ENCODE data around the gene TMEM92.
"Not testable (repeated sequence)": the region's sequence is repeated elsewhere in the genome, so short reads cannot be mapped to it uniquely, and the experiment has no call there.

TMEM92 gene

GRCh38 chr17:50299776-50300175, 25.5 kb downstream of the TMEM92 start:
- no peak overlapping the region for H3K27ac ChIP-seq (ENCODE audit: insufficient read depth, low read length, poor library complexity, severe bottlenecking)
- no peaks in the 10 kb centered on the region for H3K27me3 ChIP-seq (replicated peaks; ENCODE audit: control insufficient read depth, insufficient read depth, low read length, poor library complexity, severe bottlenecking)
- H3K36me3 ChIP-seq (ENCODE audit: control insufficient read depth, insufficient read depth, low read length), result no peaks in the 10 kb centered on the region
- no peaks in the 10 kb centered on the region for H3K4me1 ChIP-seq (ENCODE audit: control insufficient read depth, insufficient read depth, low read length, poor library complexity, severe bottlenecking)
- H3K4me3 ChIP-seq (ENCODE audit: insufficient read depth, low read depth, low read length, poor library complexity, severe bottlenecking), result no peak overlapping the region
- H3K9me3 ChIP-seq (ENCODE audit: control insufficient read depth, low read length), result no peaks in the 10 kb centered on the region
- DNase-seq, result no peak

GRCh38 chr17:50300824-50301223, 26.6 kb downstream of the TMEM92 start:
- not testable (repeated sequence) for H3K4me1 ChIP-seq (ENCODE audit: control insufficient read depth, insufficient read depth, low read length, poor library complexity, severe bottlenecking); H3K9me3 ChIP-seq (ENCODE audit: control insufficient read depth, low read length); H3K36me3 ChIP-seq (ENCODE audit: control insufficient read depth, insufficient read depth, low read length); DNase-seq; H3K27ac ChIP-seq (ENCODE audit: insufficient read depth, low read length, poor library complexity, severe bottlenecking); H3K4me3 ChIP-seq (ENCODE audit: insufficient read depth, low read depth, low read length, poor library complexity, severe bottlenecking); H3K27me3 ChIP-seq (replicated peaks; ENCODE audit: control insufficient read depth, insufficient read depth, low read length, poor library complexity, severe bottlenecking)

- Histone ChIP-seq H3K4me1 (ENCODE audit: control insufficient read depth, insufficient read depth, low read length, poor library complexity, severe bottlenecking) (no peaks in the 10 kb centered on the region), H3K36me3 (ENCODE audit: control insufficient read depth, insufficient read depth, low read length) (no peaks in the 10 kb centered on the region), H3K27ac (ENCODE audit: insufficient read depth, low read length, poor library complexity, severe bottlenecking) (no peak overlapping the region), H3K4me3 (ENCODE audit: insufficient read depth, low read depth, low read length, poor library complexity, severe bottlenecking) (no peak overlapping the region), H3K27me3 (replicated peaks; ENCODE audit: control insufficient read depth, insufficient read depth, low read length, poor library complexity, severe bottlenecking) (no peaks in the 10 kb centered on the region), H3K9me3 (ENCODE audit: control insufficient read depth, low read length) (no peaks in the 10 kb centered on the region)
- no peak for DNase-seq
Measured at GRCh38 chr17:50301891-50302584, 27.8 kb downstream of the TMEM92 start.

- Histone ChIP-seq H3K4me1 (ENCODE audit: control insufficient read depth, insufficient read depth, low read length, poor library complexity, severe bottlenecking) (no peaks in the 10 kb centered on the region), H3K27me3 (replicated peaks; ENCODE audit: control insufficient read depth, insufficient read depth, low read length, poor library complexity, severe bottlenecking) (no peaks in the 10 kb centered on the region), H3K27ac (ENCODE audit: insufficient read depth, low read length, poor library complexity, severe bottlenecking) (no peak overlapping the region), H3K9me3 (ENCODE audit: control insufficient read depth, low read length) (no peaks in the 10 kb centered on the region), H3K4me3 (ENCODE audit: insufficient read depth, low read depth, low read length, poor library complexity, severe bottlenecking) (no peak overlapping the region), H3K36me3 (ENCODE audit: control insufficient read depth, insufficient read depth, low read length) (no peaks in the 10 kb centered on the region)
- DNase-seq, result no peak
Measured at GRCh38 chr17:50303051-50303450, 28.8 kb downstream of the TMEM92 start.

GRCh38 chr17:50303596-50303995, 29.3 kb downstream of the TMEM92 start:
- Histone ChIP-seq H3K27ac (ENCODE audit: insufficient read depth, low read length, poor library complexity, severe bottlenecking) (no peak overlapping the region), H3K36me3 (ENCODE audit: control insufficient read depth, insufficient read depth, low read length) (no peaks in the 10 kb centered on the region), H3K9me3 (ENCODE audit: control insufficient read depth, low read length) (no peaks in the 10 kb centered on the region), H3K27me3 (replicated peaks; ENCODE audit: control insufficient read depth, insufficient read depth, low read length, poor library complexity, severe bottlenecking) (no peaks in the 10 kb centered on the region), H3K4me3 (ENCODE audit: insufficient read depth, low read depth, low read length, poor library complexity, severe bottlenecking) (no peak overlapping the region), H3K4me1 (ENCODE audit: control insufficient read depth, insufficient read depth, low read length, poor library complexity, severe bottlenecking) (no peaks in the 10 kb centered on the region)
- no peak for DNase-seq

- no peaks in the 10 kb centered on the region for H3K27me3 ChIP-seq (replicated peaks; ENCODE audit: control insufficient read depth, insufficient read depth, low read length, poor library complexity, severe bottlenecking)
- no peaks in the 10 kb centered on the region for H3K4me1 ChIP-seq (ENCODE audit: control insufficient read depth, insufficient read depth, low read length, poor library complexity, severe bottlenecking)
- H3K27ac ChIP-seq (ENCODE audit: insufficient read depth, low read length, poor library complexity, severe bottlenecking), result no peak overlapping the region
- H3K9me3 ChIP-seq (ENCODE audit: control insufficient read depth, low read length), result no peaks in the 10 kb centered on the region
- no peaks in the 10 kb centered on the region for H3K36me3 ChIP-seq (ENCODE audit: control insufficient read depth, insufficient read depth, low read length)
- no peak for DNase-seq
- no peak overlapping the region for H3K4me3 ChIP-seq (ENCODE audit: insufficient read depth, low read depth, low read length, poor library complexity, severe bottlenecking)
Measured at GRCh38 chr17:50304781-50305404, 30.6 kb downstream of the TMEM92 start.

- no peak for DNase-seq
- Histone ChIP-seq H3K9me3 (ENCODE audit: control insufficient read depth, low read length) (no peaks in the 10 kb centered on the region), H3K27me3 (replicated peaks; ENCODE audit: control insufficient read depth, insufficient read depth, low read length, poor library complexity, severe bottlenecking) (peaks cover 4% of the 10 kb centered on the region), H3K36me3 (ENCODE audit: control insufficient read depth, insufficient read depth, low read length) (no peaks in the 10 kb centered on the region), H3K4me1 (ENCODE audit: control insufficient read depth, insufficient read depth, low read length, poor library complexity, severe bottlenecking) (no peaks in the 10 kb centered on the region), H3K4me3 (ENCODE audit: insufficient read depth, low read depth, low read length, poor library complexity, severe bottlenecking) (no peak overlapping the region), H3K27ac (ENCODE audit: insufficient read depth, low read length, poor library complexity, severe bottlenecking) (no peak overlapping the region)
Measured at GRCh38 chr17:50307654-50308053, 33.4 kb downstream of the TMEM92 start.

GRCh38 chr17:50308666-50309065, 34.4 kb downstream of the TMEM92 start:
- Histone ChIP-seq H3K27ac (ENCODE audit: insufficient read depth, low read length, poor library complexity, severe bottlenecking) (no peak overlapping the region), H3K27me3 (replicated peaks; ENCODE audit: control insufficient read depth, insufficient read depth, low read length, poor library complexity, severe bottlenecking) (peaks cover 4% of the 10 kb centered on the region), H3K4me3 (ENCODE audit: insufficient read depth, low read depth, low read length, poor library complexity, severe bottlenecking) (no peak overlapping the region), H3K9me3 (ENCODE audit: control insufficient read depth, low read length) (no peaks in the 10 kb centered on the region), H3K4me1 (ENCODE audit: control insufficient read depth, insufficient read depth, low read length, poor library complexity, severe bottlenecking) (no peaks in the 10 kb centered on the region), H3K36me3 (ENCODE audit: control insufficient read depth, insufficient read depth, low read length) (no peaks in the 10 kb centered on the region)
- DNase-seq, result no peak

GRCh38 chr17:50310455-50311111, 36.3 kb downstream of the TMEM92 start:
- DNase-seq, result no peak
- Histone ChIP-seq H3K4me1 (ENCODE audit: control insufficient read depth, insufficient read depth, low read length, poor library complexity, severe bottlenecking) (no peaks in the 10 kb centered on the region), H3K27me3 (replicated peaks; ENCODE audit: control insufficient read depth, insufficient read depth, low read length, poor library complexity, severe bottlenecking) (peaks cover 4% of the 10 kb centered on the region), H3K36me3 (ENCODE audit: control insufficient read depth, insufficient read depth, low read length) (no peaks in the 10 kb centered on the region), H3K27ac (ENCODE audit: insufficient read depth, low read length, poor library complexity, severe bottlenecking) (no peak overlapping the region), H3K9me3 (ENCODE audit: control insufficient read depth, low read length) (no peaks in the 10 kb centered on the region), H3K4me3 (ENCODE audit: insufficient read depth, low read depth, low read length, poor library complexity, severe bottlenecking) (no peak overlapping the region)

- Histone ChIP-seq H3K4me3 (ENCODE audit: insufficient read depth, low read depth, low read length, poor library complexity, severe bottlenecking) (no peak overlapping the region), H3K27me3 (replicated peaks; ENCODE audit: control insufficient read depth, insufficient read depth, low read length, poor library complexity, severe bottlenecking) (peaks cover 4% of the 10 kb centered on the region), H3K9me3 (ENCODE audit: control insufficient read depth, low read length) (no peaks in the 10 kb centered on the region), H3K4me1 (ENCODE audit: control insufficient read depth, insufficient read depth, low read length, poor library complexity, severe bottlenecking) (no peaks in the 10 kb centered on the region), H3K27ac (ENCODE audit: insufficient read depth, low read length, poor library complexity, severe bottlenecking) (no peak overlapping the region), H3K36me3 (ENCODE audit: control insufficient read depth, insufficient read depth, low read length) (no peaks in the 10 kb centered on the region)
- no peak for DNase-seq
Measured at GRCh38 chr17:50311112-50311460, 36.8 kb downstream of the TMEM92 start.
